RKO (cell line): Measurements from ENCODE around the gene M6PR.
"Not testable (repeated sequence)": the region's sequence is repeated elsewhere in the genome, so short reads cannot be mapped to it uniquely, and the experiment has no call there.

Experiments used
- DNase-seq: peaks from one replicate; pipeline ENCODE4 v3.0.0-alpha.2; 2016; ENCODE audit warnings: low spot score

M6PR gene

DNA sequence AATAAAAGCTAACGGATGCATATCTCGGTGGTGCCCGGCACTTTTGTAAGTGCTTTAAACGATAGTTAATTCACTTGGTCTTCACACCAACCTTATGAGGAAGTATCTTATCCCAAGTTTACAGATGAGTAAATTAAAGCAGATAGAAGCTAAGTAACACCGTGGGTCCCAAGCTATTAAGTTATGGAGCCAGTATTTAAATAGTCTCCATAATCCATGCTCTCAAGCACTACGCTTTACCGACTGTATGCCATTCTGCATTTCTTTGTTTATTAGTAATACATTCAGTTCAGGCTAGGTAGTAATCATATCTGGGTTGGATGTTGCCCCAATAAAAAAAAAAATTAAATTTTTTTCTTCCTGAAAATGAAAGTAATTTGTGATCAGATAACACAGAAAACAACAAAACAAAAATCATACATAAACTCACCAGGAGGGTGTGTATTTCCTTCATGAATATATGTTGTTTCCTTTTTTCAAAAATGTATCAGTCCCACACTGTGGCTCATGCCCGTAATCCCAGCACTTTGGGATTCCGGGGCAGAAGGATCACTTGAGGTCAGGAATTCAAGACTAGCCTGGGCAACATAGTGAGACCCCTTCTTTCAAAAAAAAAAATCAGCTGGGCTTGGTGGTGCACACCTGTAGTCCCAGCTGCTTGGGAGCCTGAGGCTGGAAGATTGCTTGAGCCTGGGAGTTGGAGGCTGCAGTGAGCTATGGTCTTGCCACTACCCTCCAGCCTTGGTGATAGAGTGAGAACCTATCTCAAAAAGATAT is 1.4 kb upstream of the M6PR start:
- peak; percentile 43 for DNase-seq

GRCh38 chr12:8950221-8950527 is 729 bp upstream of the M6PR start:
- DNase-seq = no peak

GRCh38 chr12:8948701-8949341 is 624 bp downstream of the M6PR start:
- peak; percentile 66 for DNase-seq

- DNase-seq = peak; percentile 56
These were observed 1.7 kb downstream of the M6PR start for GRCh38 chr12:8947737-8948136.

GRCh38 chr12:8946733-8947132 is 2.7 kb downstream of the M6PR start:
- no peak for DNase-seq

DNA sequence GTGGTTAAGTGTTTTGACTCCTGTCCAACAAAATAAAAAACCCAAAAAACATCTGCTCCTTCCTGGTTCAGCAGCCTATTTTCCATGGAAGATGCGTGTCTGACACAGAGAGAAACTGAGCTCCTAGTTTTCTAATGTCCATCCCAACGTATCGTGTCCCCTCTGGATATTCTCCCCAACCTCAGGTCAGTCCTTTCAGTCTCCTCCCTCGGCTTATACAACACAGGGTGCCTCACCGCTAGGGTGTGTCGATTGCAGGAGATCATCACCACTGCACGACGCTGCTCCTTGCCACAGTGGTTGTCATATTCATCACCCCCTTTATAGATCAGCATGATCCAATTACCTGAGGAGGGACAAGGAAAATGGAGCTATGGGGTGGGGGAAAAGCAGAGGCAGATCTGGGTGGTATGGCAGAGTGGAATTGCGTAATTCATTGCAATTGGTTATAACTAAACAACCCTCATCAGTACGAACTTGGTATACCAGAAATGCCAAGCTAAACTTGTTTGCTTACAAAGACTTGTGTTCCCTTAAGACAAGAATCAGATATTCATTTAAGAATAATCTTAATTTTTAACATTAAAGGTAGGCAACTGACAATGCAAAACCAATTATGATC is 5.8 kb downstream of the M6PR start:
- DNase-seq = no peak

DNA sequence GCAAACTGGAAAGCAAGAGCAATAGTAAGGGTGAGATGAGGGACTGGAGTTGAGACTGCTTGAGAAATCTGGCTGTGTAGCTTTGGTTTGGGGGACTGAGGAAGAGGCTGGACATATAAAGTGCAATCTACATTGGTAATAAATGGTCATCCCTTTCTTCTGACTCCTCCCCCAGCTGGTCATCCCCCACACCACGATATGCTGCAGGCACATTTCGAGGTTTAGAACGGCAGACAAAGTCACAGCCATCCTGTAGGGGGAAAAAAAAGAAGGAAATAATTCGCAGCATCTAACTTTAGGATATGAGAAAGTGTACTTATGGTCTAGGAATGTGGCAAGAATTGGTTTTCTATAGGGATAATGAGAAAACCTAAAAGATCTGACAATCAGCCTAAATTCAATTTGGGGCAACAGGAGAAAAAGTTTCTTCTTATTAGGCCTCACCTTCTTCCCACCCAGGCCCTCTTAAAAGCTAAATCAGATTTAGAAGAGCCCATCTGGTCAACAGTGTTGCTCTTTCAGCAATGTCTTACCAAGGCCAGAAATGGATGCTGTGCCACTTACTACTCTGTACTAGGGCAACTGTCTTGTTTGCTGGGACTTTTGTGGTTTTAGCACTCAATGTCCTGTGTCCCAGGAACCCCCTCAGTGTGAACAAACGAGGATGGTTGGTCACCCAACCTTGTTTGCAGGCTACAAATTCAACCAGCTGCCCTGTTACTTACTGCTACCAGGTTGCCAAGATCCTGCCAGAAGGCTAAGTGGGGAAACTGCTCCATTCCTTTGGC is 7.6 kb downstream of the M6PR start:
- DNase-seq = no peak

GRCh38 chr12:8937842-8938442 is 11.5 kb downstream of the M6PR start:
- DNase-seq = not testable (repeated sequence)

DNA sequence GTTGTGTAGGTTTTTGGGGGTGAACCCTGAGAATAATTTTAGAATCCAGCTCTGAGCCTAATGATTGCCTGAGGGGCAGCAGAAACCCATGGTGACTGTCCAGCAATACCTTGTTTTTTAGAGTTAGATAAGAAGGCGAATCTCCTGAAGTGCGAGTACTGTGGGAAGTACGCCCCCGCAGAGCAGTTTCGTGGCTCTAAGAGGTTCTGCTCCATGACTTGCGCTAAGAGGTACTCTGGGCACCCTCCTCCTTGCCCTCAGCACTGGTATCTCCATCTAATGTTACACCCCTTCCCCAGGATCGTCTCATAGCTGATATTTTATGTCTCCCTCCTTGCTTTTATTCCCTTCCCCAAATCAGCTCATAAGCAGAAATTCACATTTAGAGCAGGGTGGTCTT is 12.7 kb downstream of the M6PR start:
- no peak for DNase-seq

- not testable (repeated sequence) for DNase-seq
These were observed 15.4 kb downstream of the M6PR start for GRCh38 chr12:8934080-8934479.

GRCh38 chr12:8932464-8932863 is 17.0 kb downstream of the M6PR start:
- DNase-seq = not testable (repeated sequence)

- not testable (repeated sequence) for DNase-seq
These were observed 18.7 kb downstream of the M6PR start for GRCh38 chr12:8930655-8931323.

GRCh38 chr12:8922544-8922943 is 26.9 kb downstream of the M6PR start:
- no peak for DNase-seq

DNA sequence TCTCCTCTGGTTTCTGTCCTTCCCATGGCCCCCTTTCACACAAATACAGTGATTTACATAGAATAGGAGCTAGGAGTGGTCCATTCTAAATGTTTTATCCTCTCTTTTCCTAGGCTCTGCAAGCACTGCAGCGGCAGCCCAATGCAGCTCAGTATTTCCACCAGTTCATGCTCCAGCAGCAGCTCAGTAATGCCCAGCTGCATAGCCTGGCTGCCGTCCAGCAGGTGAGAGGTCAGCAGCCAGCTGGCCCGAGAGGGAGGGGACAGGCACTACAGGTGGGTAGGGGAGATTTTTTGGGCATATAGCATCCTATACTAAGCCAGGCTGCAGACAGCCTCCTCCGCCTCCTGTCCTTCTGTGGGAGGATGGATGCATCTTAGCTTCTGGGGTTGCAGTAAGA is 29.8 kb downstream of the M6PR start:
- DNase-seq = not testable (repeated sequence)

GRCh38 chr12:8917751-8918150 is 31.7 kb downstream of the M6PR start:
- DNase-seq = no peak

GRCh38 chr12:8917031-8917430 is 32.4 kb downstream of the M6PR start:
- no peak for DNase-seq

- DNase-seq = no peak
These were observed 33.3 kb downstream of the M6PR start for GRCh38 chr12:8916154-8916553.

DNA sequence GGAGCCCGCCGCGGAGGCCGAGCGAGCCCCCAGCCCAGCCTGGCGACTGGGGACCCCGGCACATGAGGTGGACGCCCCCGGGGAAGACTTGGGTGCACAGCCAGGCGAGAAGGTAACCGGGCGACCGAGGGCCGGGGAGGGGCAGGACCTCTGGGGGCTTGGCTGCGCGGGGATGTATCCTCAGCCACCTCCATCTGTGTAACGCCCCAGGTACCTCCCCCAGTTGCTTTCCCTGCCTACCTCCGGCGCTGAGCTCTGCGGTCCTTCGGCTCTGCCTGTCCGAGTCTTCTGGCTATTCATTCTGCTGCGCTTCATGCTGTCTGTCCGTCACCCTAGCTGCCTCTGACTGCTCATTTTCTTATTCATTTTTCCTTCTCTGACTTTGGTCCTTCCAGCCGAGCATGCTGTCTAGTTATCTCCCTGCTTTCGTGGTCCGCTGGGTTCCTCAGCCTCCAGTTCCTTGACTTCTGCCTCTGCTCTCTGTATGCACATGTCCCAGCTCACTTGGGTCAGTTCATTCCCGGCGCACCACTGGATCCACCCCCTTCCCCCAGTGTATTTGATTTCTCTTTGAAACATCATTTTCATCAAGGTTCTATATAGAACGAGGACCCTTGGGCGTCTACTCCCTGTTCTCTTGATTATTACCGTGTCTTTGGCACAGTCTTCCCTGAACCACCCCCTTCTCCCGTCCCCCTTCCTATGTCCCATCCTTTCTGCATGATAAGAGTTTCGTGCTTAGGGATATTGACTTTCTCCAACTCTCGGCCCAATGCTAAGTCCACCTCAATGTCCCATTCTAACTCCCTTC is 34.5 kb downstream of the M6PR start:
- peak; percentile 57 for DNase-seq

DNA sequence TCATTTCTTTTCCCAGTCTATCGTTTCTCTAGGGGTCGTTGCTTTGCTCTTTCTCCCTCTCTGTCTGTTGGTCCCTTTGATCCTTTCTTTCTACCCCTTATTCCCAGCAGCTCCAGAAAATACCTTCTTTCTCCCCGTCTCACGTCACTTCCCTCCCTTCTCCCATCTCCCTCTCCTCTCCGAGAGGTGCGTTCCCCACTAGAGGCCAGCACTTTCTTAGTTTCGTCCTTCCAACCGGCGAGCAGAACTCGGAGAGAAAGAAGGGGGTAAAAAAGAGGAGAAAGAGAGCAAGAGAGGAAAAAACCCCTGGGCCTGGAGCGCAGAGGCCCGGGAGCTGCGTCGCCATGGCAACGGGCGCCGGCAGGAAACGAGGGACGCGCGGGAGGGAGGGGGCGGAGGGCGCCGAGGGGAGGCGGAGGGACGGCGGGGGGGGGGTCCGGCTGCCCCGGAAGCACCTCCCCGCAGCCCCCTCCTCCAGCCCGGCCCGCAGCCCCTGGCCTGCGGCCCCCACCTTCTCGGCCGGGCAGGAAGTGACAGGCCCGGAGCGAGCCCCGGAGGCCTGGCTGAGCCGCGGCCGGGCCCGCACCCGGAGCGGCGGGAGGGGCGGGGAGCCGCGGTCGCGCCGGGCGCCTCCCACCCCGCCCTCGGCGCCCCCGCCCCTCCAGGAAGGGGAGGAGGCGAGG is 35.3 kb downstream of the M6PR start, which contains the start of gene PHC1:
Gene PHC1, plus strand, starts transcription at position 477 of the 683 bp plus-strand sequence. CDS start 3,169 bp downstream, outside the sequence.
- DNase-seq = peak; percentile 67

DNA sequence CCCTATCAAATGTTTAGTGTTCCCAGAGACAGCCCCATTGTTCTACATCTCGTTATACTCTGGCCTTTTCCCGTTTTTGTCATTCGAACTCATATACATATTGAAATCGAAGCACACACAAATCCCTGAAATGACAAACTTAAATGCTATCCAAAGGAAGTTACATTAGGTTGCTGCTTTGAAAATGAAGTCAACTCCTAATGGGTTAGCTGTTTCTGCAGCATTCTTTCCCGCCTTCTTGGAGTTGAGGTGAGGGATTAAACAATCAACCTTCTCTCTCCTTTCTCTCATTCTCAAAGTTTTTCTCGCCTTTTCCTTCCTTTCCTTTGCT is 35.8 kb downstream of the M6PR start:
- DNase-seq = peak; percentile 9
